Heart right ventricle (tissue), 16 donors: ENCODE data around the gene RAI14. TPM values are rescaled to one million over a fixed set of nuclear protein-coding genes. Genes with fewer than 3 reads are reported as not detected.
"Not testable (repeated sequence)": the region's sequence is repeated elsewhere in the genome, so short reads cannot be mapped to it uniquely, and the experiment has no call there.

ENCODE experiments used
- ATAC-seq, 8 donors: fragments of 200-7000 bp; cut with Tn5 transposase; one replicate each; pipeline ENCODE4 v1.9.1; 2020; ENCODE audit warnings: mild to moderate bottlenecking in 8 of 8, moderate library complexity in 8 of 8, moderate number of reproducible peaks in 1 of 8
- DNase-seq, 2 donors: peaks; one replicate each; pipeline ENCODE4 v3.0.0-alpha.2; 2020
- H3K27ac ChIP-seq, 10 donors: fragments of 200-600 bp; sonication (generic) in 2 of 10; one replicate each; pipeline versions ENCODE4 v1.5.0 to v1.8.0; 2020 to 2022; ENCODE audit warnings: mild to moderate bottlenecking in 3 of 10
- H3K27me3 ChIP-seq, 7 donors: fragments of 200-600 bp; one replicate each; pipeline ENCODE4 v1.8.0; 2021 to 2022; ENCODE audit warnings: mild to moderate bottlenecking in 2 of 7
- H3K36me3 ChIP-seq, 9 donors: fragments of 200-600 bp; sonication (generic) in 1 of 9; one replicate each; pipeline versions ENCODE4 v1.5.0 to v1.8.0; 2020 to 2022; ENCODE audit warnings: mild to moderate bottlenecking in 2 of 9
- H3K4me1 ChIP-seq, 9 donors: fragments of 200-600 bp; sonication (generic) in 1 of 9; one replicate each; pipeline versions ENCODE4 v1.5.0 to v1.8.0; 2020 to 2022; ENCODE audit warnings: mild to moderate bottlenecking in 4 of 9
- H3K4me3 ChIP-seq, 10 donors: fragments of 200-600 bp; sonication (generic) in 2 of 10; one replicate each; pipeline versions ENCODE4 v1.5.0 to v1.8.0; 2020 to 2022; ENCODE audit warnings: mild to moderate bottlenecking in 7 of 10, moderate library complexity in 2 of 10
- H3K9me3 ChIP-seq, 11 donors: fragments of 200-600 bp in 10 of 11; sonication (generic) in 2 of 11; one replicate each; pipeline versions ENCODE4 v1.5.0 to v1.8.0; 2013 to 2022; ENCODE audit warnings: mild to moderate bottlenecking in 2 of 11, control low read depth in 1 of 11, moderate library complexity in 1 of 11
- CTCF ChIP-seq, 9 donors: fragments of 200-600 bp; sonication (generic) in 2 of 9; IDR thresholded peaks; one replicate each; pipeline versions ENCODE4 v1.5.0 to v1.8.0; 2021 to 2022; ENCODE audit warnings: antibody characterized with exemption in 9 of 9, mild to moderate bottlenecking in 5 of 9, moderate library complexity in 1 of 9
- WGBS, 2 donors: extraction: QIAGEN DNeasy Blood & Tissue Kit; methylation state at CpG; one replicate each; pipeline ENCODE4 v1.1.7; 2013; ENCODE audit warnings: inconsistent platforms in 1 of 2; 5-methylcytosine and 5-hydroxymethylcytosine counted together
- intact Hi-C, 10 donors: fragments of 100-400 bp; cut with DNase I; formaldehyde crosslinking; loops; one replicate each; pipeline versions ENCODE4 v1.11.1 to v1.14.2; 2022
- polyA plus RNA-seq, 2 donors: library from polyadenylated mRNA; stranded (reverse); fragments of 200-250 nt; gene quantifications; one replicate each; pipeline ENCODE4 v1.2.3, GENCODE V29; 2013
- total RNA-seq, 10 donors: library from RNA; stranded (reverse); fragmentation: NEBNext Ultra II Directional in 3 of 10; extraction: Animal tissue kit (Norgen Biotek cat#: 25700) in 3 of 10; gene quantifications; one replicate each; pipeline versions ENCODE4 v1.2.1 to v1.2.4, GENCODE V29; 2021 to 2023
- donor health status: Arrhythmogenic right ventricular cardiomyopathy.
- donor health status: ischemic (EF 13 %, LVEDD 7.1; RV severe dilation, severe dysfunction).
- donor health status: healthy with polysubstance abuse.
- donor health status: DM: no; HTN: yes; CAD: no.
- donor health status: DM: no; HTN: no; CAD: no.
- donor health status: ischemic (EF 25% LVEDD 6.9; RV normal size, moderate dysfunction).
- donor health status: ischemic (EF 25% LVEDD 5.7; RV mildly dilated, moderate dysfunction).
- donor health status: healthy.
- donor health status: DM: yes; HTN: yes; CAD: no.
- donor health status: Ischemic cardiomyopathy.
- donor health status: ischemic (EF 35%, LVEDD 5.7; RV mildly dilated, moderate dysfunction).
- donor health status: nonischemic (EF 11% LVEDD 7.7; RV severe dilation, severe dysfunction).
- donor health status: DM: yes; HTN: yes; CAD: no.
- donor health status: PGD.
- donor health status: ischemic (EF 29% LVEDD 5.4; RV normal size, mild dysfunction).
- donor health status: nonischemic (EF 23%, LVEDD 6.1; RV moderate dilation, normal function).

RAI14 gene
- total and polyA plus RNA-seq, 12 donors: 3.3 to 25.5 (median 9.3) TPM

GRCh38 chr5:34698754-34699153, 42.6 kb downstream of the RAI14 start:
- TF ChIP-seq CTCF (IDR thresholded peaks at IDR 0.05): no peak
- DNase-seq (no peak), ATAC-seq (no peak)
- 94 to 95% methylated on average over 6 of the region's 6 CpGs for WGBS, 2 donors
- Histone ChIP-seq H3K36me3 (peaks cover 0 to 5% (median 0%) of the 10 kb centered on the region in 9 donors), H3K27ac (no peak overlapping the region), H3K4me1 (peaks cover 0 to 24% (median 17%) of the 10 kb centered on the region in 9 donors), H3K27me3 (no peaks in the 10 kb centered on the region), H3K4me3 (no peak overlapping the region), H3K9me3 (no peaks in the 10 kb centered on the region)
- intact Hi-C loops: no loop called here

- H3K9me3 ChIP-seq: no peaks in the 10 kb centered on the region
- DNase-seq (no peak), ATAC-seq (no peak)
- peaks cover 0 to 5% (median 0%) of the 10 kb centered on the region in 9 donors for H3K36me3 ChIP-seq
- H3K4me3 ChIP-seq: no peak overlapping the region
- WGBS, 2 donors: 86 to 88% methylated on average over 9 of the region's 9 CpGs
- no peak overlapping the region for H3K27ac ChIP-seq
- peaks cover 0 to 17% (median 11%) of the 10 kb centered on the region in 9 donors for H3K4me1 ChIP-seq
- intact Hi-C loops: no loop called here
- H3K27me3 ChIP-seq: no peaks in the 10 kb centered on the region
- TF ChIP-seq CTCF (IDR thresholded peaks at IDR 0.05): no peak
Measured at GRCh38 chr5:34699155-34700077, 43.3 kb downstream of the RAI14 start.

GRCh38 chr5:34700078-34700452, 43.9 kb downstream of the RAI14 start:
- 95 to 100% methylated on average over 2 of the region's 2 CpGs for WGBS, 2 donors
- no peaks in the 10 kb centered on the region for H3K9me3 ChIP-seq
- H3K36me3 ChIP-seq: peaks cover 0 to 5% (median 0%) of the 10 kb centered on the region in 9 donors
- intact Hi-C loops: no loop called here
- H3K27ac ChIP-seq: no peak overlapping the region
- no peaks in the 10 kb centered on the region for H3K27me3 ChIP-seq
- peaks cover 0 to 10% (median 4%) of the 10 kb centered on the region in 9 donors for H3K4me1 ChIP-seq
- ATAC-seq (no peak), DNase-seq (no peak)
- H3K4me3 ChIP-seq: no peak overlapping the region
- no peak for TF ChIP-seq CTCF (IDR thresholded peaks at IDR 0.05)

GRCh38 chr5:34701442-34701841, 45.3 kb downstream of the RAI14 start:
- ATAC-seq, H3K36me3 ChIP-seq, H3K27ac ChIP-seq, intact Hi-C loops, H3K9me3 ChIP-seq, H3K27me3 ChIP-seq, H3K4me1 ChIP-seq, DNase-seq, H3K4me3 ChIP-seq: not testable (repeated sequence)
- WGBS, 2 donors: 96 to 97% methylated on average over 2 of the region's 2 CpGs
